HG03442 (cell line): ENCODE measurements around the gene CAST.
A peak's percentile ranks its signal among the peaks of the same experiment; 100 is the strongest.
"Not testable (repeated sequence)": the region's sequence is repeated elsewhere in the genome, so short reads cannot be mapped to it uniquely, and the experiment has no call there.

ENCODE experiments used
- ATAC-seq: cut with Tn5 transposase; IDR thresholded peaks from one replicate; pipeline ENCODE4 v1.9.1; 2021; ENCODE audit warnings: mild to moderate bottlenecking, moderate library complexity; ENCODE audit not compliant: unreplicated experiment

The CAST gene, protein sequence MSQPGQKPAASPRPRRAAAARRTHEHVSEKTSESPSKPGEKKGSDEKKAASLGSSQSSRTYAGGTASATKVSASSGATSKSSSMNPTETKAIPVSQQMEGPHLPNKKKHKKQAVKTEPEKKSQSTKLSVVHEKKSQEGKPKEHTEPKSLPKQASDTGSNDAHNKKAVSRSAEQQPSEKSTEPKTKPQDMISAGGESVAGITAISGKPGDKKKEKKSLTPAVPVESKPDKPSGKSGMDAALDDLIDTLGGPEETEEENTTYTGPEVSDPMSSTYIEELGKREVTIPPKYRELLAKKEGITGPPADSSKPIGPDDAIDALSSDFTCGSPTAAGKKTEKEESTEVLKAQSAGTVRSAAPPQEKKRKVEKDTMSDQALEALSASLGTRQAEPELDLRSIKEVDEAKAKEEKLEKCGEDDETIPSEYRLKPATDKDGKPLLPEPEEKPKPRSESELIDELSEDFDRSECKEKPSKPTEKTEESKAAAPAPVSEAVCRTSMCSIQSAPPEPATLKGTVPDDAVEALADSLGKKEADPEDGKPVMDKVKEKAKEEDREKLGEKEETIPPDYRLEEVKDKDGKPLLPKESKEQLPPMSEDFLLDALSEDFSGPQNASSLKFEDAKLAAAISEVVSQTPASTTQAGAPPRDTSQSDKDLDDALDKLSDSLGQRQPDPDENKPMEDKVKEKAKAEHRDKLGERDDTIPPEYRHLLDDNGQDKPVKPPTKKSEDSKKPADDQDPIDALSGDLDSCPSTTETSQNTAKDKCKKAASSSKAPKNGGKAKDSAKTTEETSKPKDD

GRCh38 chr5:96661855-96662724 lies at the start of gene CAST:
Gene CAST, plus strand, starts transcription at chr5:96662376. Its CDS starts 47 bp downstream, at chr5:96662423.
- peak; percentile 51 for ATAC-seq

- no peak for ATAC-seq
Measured at GRCh38 chr5:96614110-96614691, 48.0 kb upstream of the CAST start.

GRCh38 chr5:96615223-96615622 lies 47.0 kb upstream of the CAST start:
- ATAC-seq, result no peak

DNA sequence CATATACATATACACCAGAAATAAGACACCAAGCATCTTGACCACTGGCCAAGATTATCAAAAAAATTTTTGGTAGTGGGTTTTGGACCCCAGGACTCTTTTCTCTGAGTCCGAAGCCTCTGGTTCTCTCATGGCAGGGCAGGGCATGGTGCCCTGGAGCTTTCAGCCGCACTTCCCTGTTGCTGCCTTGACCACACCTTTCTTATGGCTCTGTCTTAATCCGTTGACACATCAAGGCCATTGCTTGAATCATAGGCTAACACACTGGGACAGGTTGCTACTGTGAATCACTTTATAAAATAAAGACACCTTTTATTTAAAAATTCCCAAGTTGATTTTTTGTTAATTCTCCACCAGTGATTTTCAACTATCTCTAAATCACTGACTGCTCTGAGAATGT lies 45.4 kb upstream of the CAST start:
- ATAC-seq, result no peak

DNA sequence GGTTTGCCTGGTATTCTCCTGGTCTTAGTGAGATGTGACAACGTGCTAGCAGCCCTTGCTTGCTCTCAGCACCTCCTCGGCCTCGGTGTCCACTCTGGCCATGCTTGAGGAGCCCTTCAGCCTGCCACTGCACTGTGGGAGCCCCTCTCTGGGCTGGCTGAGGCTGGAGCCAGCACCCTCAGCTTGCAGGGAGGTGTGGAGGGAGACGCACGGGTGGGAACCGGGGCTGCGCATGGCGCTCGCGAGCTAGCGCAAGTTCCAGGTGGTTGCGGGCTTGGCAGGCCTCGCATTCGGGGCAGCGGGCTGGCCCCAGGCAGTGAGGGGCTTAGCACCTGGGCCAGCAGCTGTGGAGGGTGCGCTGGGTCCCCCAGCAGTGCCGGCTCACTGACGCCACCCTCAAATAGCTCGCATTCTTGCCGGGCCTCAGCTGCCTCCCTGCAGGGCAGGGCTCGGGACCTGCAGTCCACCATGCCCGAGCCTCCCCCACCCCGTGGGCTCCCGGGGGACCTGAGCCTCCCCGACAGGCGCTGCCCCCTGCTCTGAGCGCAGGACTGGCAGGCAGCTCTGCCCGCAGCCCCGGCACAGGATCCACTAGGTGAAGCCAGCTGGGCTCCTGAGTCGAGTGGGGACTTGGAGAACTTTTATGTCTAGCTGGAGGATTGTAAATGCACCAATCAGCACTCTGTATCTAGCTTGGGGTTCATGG lies 43.7 kb upstream of the CAST start:
- ATAC-seq, result not testable (repeated sequence)

- no peak for ATAC-seq
Measured at GRCh38 chr5:96619946-96620345, 42.2 kb upstream of the CAST start.

DNA sequence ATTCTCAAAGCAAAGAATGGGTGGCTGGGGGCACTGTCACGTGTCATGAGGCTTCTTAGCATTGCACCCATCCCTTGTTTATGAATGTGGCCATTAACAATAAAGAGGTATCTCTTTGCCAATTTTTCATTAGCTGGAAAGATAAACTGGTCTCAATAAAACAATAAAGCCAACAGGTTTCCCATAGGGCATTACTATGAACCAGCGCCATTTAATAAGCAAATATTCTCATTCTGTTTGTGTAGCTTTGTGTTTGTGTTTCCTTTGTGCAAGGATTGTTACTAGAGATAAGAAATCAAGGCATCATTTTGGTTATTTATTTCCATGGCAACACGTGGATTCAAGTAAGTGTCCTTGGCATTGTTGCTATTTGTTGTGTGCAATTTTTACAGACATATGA lies 37.6 kb upstream of the CAST start:
- ATAC-seq, result no peak

DNA sequence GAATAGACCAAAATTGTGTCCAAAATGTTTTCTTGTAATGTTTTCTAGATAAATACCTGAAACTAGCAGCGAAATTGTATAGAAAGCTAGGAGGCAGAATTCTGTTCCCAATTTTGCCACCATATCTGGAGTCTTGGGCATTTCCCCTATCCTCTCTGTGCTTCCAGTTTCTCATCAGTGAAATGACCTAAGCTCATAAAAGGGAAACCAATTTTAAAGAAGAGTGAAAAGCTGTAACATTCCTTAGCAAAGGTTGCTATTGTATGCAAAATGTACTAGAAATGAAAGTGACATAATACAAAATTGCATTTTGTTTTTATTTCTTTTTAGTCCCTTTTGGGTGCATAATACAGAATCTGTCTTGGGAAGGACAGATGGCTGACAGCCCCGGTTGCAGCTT lies 36.8 kb upstream of the CAST start:
- ATAC-seq, result no peak

DNA sequence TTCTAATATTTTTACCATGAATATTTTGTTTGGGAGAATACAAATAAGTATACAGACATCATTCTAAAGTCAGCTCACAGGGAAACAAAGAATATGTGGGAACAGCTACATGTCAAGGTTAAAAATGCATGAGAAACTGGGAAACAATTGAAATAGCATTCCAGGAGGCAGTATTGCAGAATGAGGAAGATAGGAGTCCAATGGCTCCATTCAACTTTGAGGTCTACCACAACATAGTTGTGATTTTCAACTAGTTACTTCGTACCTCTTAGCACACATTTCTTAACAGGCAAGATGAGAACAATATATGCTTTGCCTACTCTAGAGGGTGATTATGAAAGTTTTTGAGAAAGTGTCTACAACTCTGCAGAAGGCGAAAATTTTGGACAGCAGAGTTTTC lies 35.2 kb upstream of the CAST start:
- no peak for ATAC-seq

- ATAC-seq, result no peak
Measured at GRCh38 chr5:96627792-96628398, 34.3 kb upstream of the CAST start.

DNA sequence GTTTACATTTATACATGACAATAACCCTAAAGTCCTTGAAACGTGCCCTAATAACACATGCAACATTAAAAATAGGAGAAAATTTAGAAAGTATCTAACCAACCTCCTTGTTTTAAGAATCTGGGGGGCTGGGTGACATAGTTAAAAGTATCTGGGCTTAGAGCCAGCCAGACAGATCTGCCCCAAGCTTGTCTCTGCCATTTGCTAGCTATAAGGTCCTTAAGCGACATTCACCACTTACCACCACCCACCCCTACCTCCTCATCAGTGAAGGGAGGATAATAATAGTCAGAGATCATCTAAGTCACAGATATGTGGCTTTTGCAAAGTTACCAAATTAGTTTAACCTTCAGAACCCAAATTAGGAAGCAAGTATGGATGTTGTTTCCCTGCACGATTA lies 33.8 kb upstream of the CAST start:
- ATAC-seq, result no peak

DNA sequence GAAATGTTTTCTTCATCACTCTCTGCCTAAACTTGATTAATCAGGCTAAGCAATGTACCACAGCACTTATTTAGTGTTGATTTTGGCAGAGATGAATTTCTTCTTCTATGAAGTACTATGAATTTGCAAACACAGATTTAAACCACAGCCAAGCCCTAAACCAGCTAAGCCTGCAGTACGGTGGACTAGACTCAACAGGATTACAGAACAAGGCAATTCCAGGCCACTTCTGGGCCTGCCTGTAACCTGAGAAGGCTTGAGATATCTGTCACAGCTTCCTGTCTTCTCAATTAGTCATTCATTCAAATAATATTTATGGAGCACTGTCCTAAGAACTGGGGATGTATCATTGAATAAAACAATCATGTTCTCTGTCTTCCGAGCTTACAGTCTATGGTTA lies 32.4 kb upstream of the CAST start:
- ATAC-seq, result no peak

GRCh38 chr5:96633820-96634219 lies 28.4 kb upstream of the CAST start:
- ATAC-seq, result no peak

GRCh38 chr5:96634881-96635280 lies 27.3 kb upstream of the CAST start:
- no peak for ATAC-seq

DNA sequence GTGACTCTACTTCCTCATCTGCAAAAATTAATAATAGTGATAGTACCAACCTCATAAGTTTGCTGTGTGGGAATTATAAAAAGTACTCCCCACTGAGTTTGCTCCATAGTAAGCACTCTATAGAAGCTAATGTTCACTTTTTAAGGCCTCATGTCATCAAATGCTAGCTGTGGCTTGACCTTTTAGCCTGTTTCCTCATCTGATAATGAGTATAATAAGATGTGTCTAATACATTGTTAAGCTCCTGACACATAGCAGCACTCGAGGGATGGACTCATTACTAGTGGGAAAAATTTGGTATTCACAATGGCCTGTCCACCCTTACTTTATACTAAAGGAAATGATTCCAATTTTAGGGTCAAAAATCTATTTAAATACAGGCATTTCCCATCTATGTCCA lies 26.1 kb upstream of the CAST start:
- ATAC-seq, result no peak

DNA sequence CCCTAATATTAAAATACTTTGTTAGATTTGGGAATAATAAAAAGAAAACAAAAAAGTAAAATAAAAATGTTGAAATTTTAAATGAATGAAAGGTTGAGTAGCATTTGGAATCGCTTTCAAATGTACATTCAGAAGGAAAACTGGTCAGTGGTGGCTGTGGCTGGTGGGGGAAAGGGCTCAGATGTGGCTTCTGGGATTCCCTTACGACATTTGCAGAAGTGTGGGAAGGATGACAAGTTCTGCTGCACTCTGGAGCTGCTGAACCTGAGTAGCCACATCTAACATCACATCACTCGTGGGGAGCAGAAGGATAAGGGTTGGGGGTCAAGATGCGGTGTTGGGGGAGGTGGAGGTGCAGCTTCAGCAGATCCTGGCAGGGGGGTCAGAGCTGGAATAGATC lies 25.6 kb upstream of the CAST start:
- ATAC-seq, result no peak

DNA sequence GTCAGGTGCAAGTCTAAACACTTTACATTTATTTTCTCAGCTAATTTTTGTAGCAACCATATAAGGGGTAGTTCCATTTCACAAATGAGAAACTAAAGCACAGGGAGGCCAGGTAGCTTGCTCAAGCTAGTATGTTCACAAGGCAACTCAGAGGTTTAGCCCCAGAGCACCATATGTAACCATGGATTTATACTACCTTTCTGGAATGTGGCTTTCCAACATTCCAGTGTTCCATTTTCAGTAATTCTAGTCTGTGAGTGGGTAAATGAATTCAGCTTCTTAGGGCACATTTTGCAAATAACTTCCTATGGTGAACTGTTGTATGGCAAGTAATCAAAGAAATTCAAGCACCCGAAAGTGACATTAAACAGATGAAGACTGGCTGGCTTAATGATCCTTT lies 25.0 kb upstream of the CAST start:
- ATAC-seq, result no peak

DNA sequence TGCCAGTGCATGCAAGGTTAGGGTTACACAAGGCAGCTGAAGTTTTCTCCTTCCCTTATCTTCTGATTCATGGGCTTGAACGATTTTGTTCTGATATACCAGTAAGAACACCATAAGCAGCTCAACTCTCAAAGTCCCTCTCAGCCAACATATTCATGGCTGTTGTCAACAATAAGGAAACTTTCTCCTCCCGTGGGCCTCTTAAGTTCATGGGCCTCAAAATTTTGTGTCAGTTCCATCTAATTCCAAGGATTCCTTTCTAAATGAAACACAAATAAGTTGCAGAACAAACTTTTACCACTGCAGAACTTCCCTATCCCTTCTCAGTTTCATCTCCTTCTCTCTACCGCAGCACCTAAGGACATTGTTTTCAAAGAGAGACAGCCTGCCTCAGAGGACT lies 23.6 kb upstream of the CAST start:
- ATAC-seq, result no peak

DNA sequence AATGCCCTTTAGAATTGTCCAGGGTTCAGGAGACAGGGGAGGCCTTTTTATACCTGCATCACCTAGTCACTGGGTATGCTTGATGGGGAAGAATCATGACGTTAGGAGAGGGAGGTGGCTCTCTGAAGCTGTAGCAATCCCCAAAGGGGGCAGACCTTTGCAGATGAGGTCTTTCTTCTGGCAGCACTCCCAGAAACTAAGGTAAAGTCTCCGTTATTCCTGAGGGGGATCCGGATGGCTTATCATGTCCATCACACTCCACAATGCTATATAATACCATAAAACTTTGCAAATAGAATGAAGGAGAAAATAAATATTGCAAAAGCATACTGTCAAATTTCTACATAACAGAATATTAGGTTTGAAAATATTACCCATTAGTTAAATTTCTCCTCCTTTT lies 21.5 kb upstream of the CAST start:
- ATAC-seq, result no peak
